Endodermal cell (in vitro differentiated cells): ENCODE data around the gene CFAP221. TPM values are rescaled to one million over a fixed set of nuclear protein-coding genes. Genes with fewer than 3 reads are reported as not detected.

Experiments
- DNase-seq: peaks from one replicate; pipeline ENCODE4 v3.0.0-alpha.2; 2017
- H3K27ac ChIP-seq: 2 replicates; pipeline ENCODE4 v1.5.1; 2013; ENCODE audit warnings: mild to moderate bottlenecking, low read depth, low read length, moderate library complexity
- H3K27me3 ChIP-seq: 2 replicates; pipeline ENCODE4 v1.6.1; 2013; ENCODE audit warnings: mild to moderate bottlenecking, low read length, moderate library complexity; ENCODE audit not compliant: insufficient read depth, control insufficient read depth, poor library complexity, severe bottlenecking
- H3K36me3 ChIP-seq: 2 replicates; pipeline ENCODE4 v1.7.0; 2013; ENCODE audit warnings: mild to moderate bottlenecking, low read length, moderate library complexity; ENCODE audit not compliant: control insufficient read depth, insufficient read depth
- H3K4me1 ChIP-seq: one replicate; pipeline ENCODE4 v1.7.0; 2013; ENCODE audit warnings: low read length; ENCODE audit not compliant: control insufficient read depth, insufficient read depth
- H3K4me3 ChIP-seq: 2 replicates; pipeline ENCODE4 v1.5.1; 2013; ENCODE audit warnings: mild to moderate bottlenecking, low read length, moderate library complexity
- H3K9ac ChIP-seq: 2 replicates; pipeline ENCODE4 v1.6.1; 2013; ENCODE audit warnings: mild to moderate bottlenecking, low read length, moderate library complexity; ENCODE audit not compliant: poor library complexity, severe bottlenecking; ENCODE audit errors: extremely low read depth
- H3K9me3 ChIP-seq: 2 replicates; pipeline ENCODE4 v1.6.1; 2013; ENCODE audit warnings: mild to moderate bottlenecking, low read length, moderate library complexity; ENCODE audit not compliant: control insufficient read depth
- H3K27ac Mint-ChIP-seq: 2 replicates; pipeline ENCODE4 v1.8.0; 2020; ENCODE audit warnings: mixed read lengths
- H3K27me3 Mint-ChIP-seq: 2 replicates; pipeline ENCODE4 v1.8.0; 2021; ENCODE audit warnings: mild to moderate bottlenecking, mixed read lengths; ENCODE audit not compliant: insufficient read depth
- H3K36me3 Mint-ChIP-seq: 2 replicates; pipeline ENCODE4 v1.8.0; 2020; ENCODE audit warnings: low read depth, mixed read lengths
- H3K4me1 Mint-ChIP-seq: 2 replicates; pipeline ENCODE4 v1.8.0; 2020; ENCODE audit warnings: mixed read lengths
- H3K4me3 Mint-ChIP-seq: 2 replicates; pipeline ENCODE4 v1.8.0; 2020; ENCODE audit warnings: mild to moderate bottlenecking, moderate library complexity, mixed read lengths
- H3K9me3 Mint-ChIP-seq: 2 replicates; pipeline ENCODE4 v1.8.0; 2020; ENCODE audit warnings: mild to moderate bottlenecking, mixed read lengths
- CTCF ChIP-seq: fragments of 200-600 bp; sonication (generic); conservative IDR thresholded peaks from 2 replicates; pipeline ENCODE4 v1.5.0; 2021; ENCODE audit warnings: antibody characterized with exemption, mild to moderate bottlenecking
- WGBS, 2 experiments: methylation state at CpG; one replicate each; pipeline versions ENCODE4 v1.1.5 to v1.1.7; 2013; ENCODE audit warnings: missing lambda C conversion rate in 2 of 2, mixed read lengths in 1 of 2; ENCODE audit not compliant: insufficient coverage in 1 of 2, insufficient read length in 1 of 2; 5-methylcytosine and 5-hydroxymethylcytosine counted together
- total RNA-seq, 2 donors: library from RNA; stranded (reverse); fragmentation: NEBNext Ultra II Directional in 1 of 2; extraction: Animal tissue kit (Norgen Biotek cat#: 25700) in 1 of 2; gene quantifications; 2 replicates in 1 of 2; 3 replicates in 1 of 2; pipeline ENCODE4 v1.2.1, GENCODE V29; 2021

Gene CFAP221
- total RNA-seq, 2 donors from 2014 or later = 10.0 to 18.0 TPM

GRCh38 chr2:119693967-119694366 is 149.7 kb downstream of the CFAP221 start:
- no peaks in the 10 kb centered on the region for H3K9me3 ChIP-seq
- H3K36me3 Mint-ChIP-seq = peaks cover 7% of the 10 kb centered on the region
- no peaks in the 10 kb centered on the region for H3K27me3 ChIP-seq
- TF ChIP-seq CTCF = no peak
- no peaks in the 10 kb centered on the region for H3K9me3 Mint-ChIP-seq
- H3K9ac ChIP-seq = no peak overlapping the region
- H3K4me1 Mint-ChIP-seq = peaks cover 15% of the 10 kb centered on the region
- H3K36me3 ChIP-seq = no peaks in the 10 kb centered on the region
- WGBS, 2 experiments = 88 to 100% methylated on average over 2 to 5 of the region's 5 CpGs
- H3K27ac ChIP-seq = no peak overlapping the region
- H3K4me1 ChIP-seq = peaks cover 4% of the 10 kb centered on the region
- DNase-seq = no peak
- H3K4me3 ChIP-seq = no peak overlapping the region
- H3K27ac Mint-ChIP-seq = no peak overlapping the region
- no peaks in the 10 kb centered on the region for H3K27me3 Mint-ChIP-seq
- no peak overlapping the region for H3K4me3 Mint-ChIP-seq

GRCh38 chr2:119694470-119694844 is 150.2 kb downstream of the CFAP221 start:
- H3K27me3 Mint-ChIP-seq = no peaks in the 10 kb centered on the region
- no peaks in the 10 kb centered on the region for H3K36me3 ChIP-seq
- H3K27me3 ChIP-seq = no peaks in the 10 kb centered on the region
- H3K27ac ChIP-seq = peak overlapping the region; percentile 51
- 85 to 89% methylated on average over 9 to 10 of the region's 10 CpGs for whole genome bisulfite sequencing, 2 experiments
- no peak overlapping the region for H3K9ac ChIP-seq
- H3K9me3 Mint-ChIP-seq = no peaks in the 10 kb centered on the region
- H3K27ac Mint-ChIP-seq = no peak overlapping the region
- TF ChIP-seq CTCF = no peak
- peaks cover 4% of the 10 kb centered on the region for H3K36me3 Mint-ChIP-seq
- DNase-seq = no peak
- no peak overlapping the region for H3K4me3 ChIP-seq
- H3K4me1 Mint-ChIP-seq = peaks cover 20% of the 10 kb centered on the region
- no peak overlapping the region for H3K4me3 Mint-ChIP-seq
- H3K9me3 ChIP-seq = no peaks in the 10 kb centered on the region
- peaks cover 5% of the 10 kb centered on the region for H3K4me1 ChIP-seq

GRCh38 chr2:119694845-119695521 is 150.7 kb downstream of the CFAP221 start:
- peak overlapping the region; percentile 51 for H3K27ac ChIP-seq
- Mint-ChIP-seq H3K4me1 (peaks cover 25% of the 10 kb centered on the region), H3K4me3 (no peak overlapping the region), H3K36me3 (peaks cover 2% of the 10 kb centered on the region), H3K27me3 (no peaks in the 10 kb centered on the region), H3K9me3 (no peaks in the 10 kb centered on the region), H3K27ac (no peak overlapping the region)
- WGBS, 2 experiments = 66 to 72% methylated on average over 9 to 10 of the region's 10 CpGs
- no peaks in the 10 kb centered on the region for H3K27me3 ChIP-seq
- no peak overlapping the region for H3K9ac ChIP-seq
- DNase-seq = peak; percentile 70
- peaks cover 6% of the 10 kb centered on the region for H3K4me1 ChIP-seq
- H3K36me3 ChIP-seq = no peaks in the 10 kb centered on the region
- no peak for TF ChIP-seq CTCF
- H3K9me3 ChIP-seq = no peaks in the 10 kb centered on the region
- no peak overlapping the region for H3K4me3 ChIP-seq
